Ecto neural progenitor cell (in vitro differentiated cells): ENCODE measurements around the gene STK11IP.
"Not testable (repeated sequence)": the region's sequence is repeated elsewhere in the genome, so short reads cannot be mapped to it uniquely, and the experiment has no call there.

Experiments used
- DNase-seq: peaks from one replicate; pipeline ENCODE4 v3.0.0-alpha.2; 2018; ENCODE audit warnings: low spot score

The STK11IP gene

GRCh38 chr2:219634951-219635751, 37.5 kb downstream of the STK11IP start:
- DNase-seq = peak; percentile 37

- no peak for DNase-seq
These were observed 38.7 kb downstream of the STK11IP start for GRCh38 chr2:219636144-219636915.

GRCh38 chr2:219636941-219637841, 39.5 kb downstream of the STK11IP start:
- no peak for DNase-seq

GRCh38 chr2:219637842-219638185, 40.2 kb downstream of the STK11IP start:
- no peak for DNase-seq

- no peak for DNase-seq
These were observed 40.7 kb downstream of the STK11IP start for GRCh38 chr2:219638217-219638947.

- DNase-seq = no peak
These were observed 41.5 kb downstream of the STK11IP start for GRCh38 chr2:219638948-219639755.

GRCh38 chr2:219641390-219642068, 43.9 kb downstream of the STK11IP start:
- no peak for DNase-seq

GRCh38 chr2:219642069-219642454, 44.4 kb downstream of the STK11IP start:
- DNase-seq = no peak

GRCh38 chr2:219642465-219643083, 44.9 kb downstream of the STK11IP start:
- DNase-seq = peak; percentile 97

GRCh38 chr2:219643084-219643473, 45.4 kb downstream of the STK11IP start:
- DNase-seq = no peak

GRCh38 chr2:219643788-219644398, 46.2 kb downstream of the STK11IP start:
- DNase-seq = no peak

GRCh38 chr2:219644801-219645480, 47.3 kb downstream of the STK11IP start:
- no peak for DNase-seq

- DNase-seq = peak; percentile 49
These were observed 48.2 kb downstream of the STK11IP start for GRCh38 chr2:219645631-219646527.

- DNase-seq = no peak
These were observed 50.5 kb downstream of the STK11IP start for GRCh38 chr2:219648176-219648575.

GRCh38 chr2:219648963-219649362, 51.3 kb downstream of the STK11IP start:
- no peak for DNase-seq

- peak; percentile 24 for DNase-seq
These were observed 53.0 kb downstream of the STK11IP start for GRCh38 chr2:219650426-219651248.

GRCh38 chr2:219651656-219652055, 54.0 kb downstream of the STK11IP start:
- DNase-seq = not testable (repeated sequence)
